GM18858 (cell line): ENCODE measurements around the gene SGMS1.

Source experiments
- ATAC-seq: cut with Tn5 transposase; IDR thresholded peaks from one replicate; pipeline ENCODE4 v1.9.1; 2021; ENCODE audit not compliant: unreplicated experiment

Gene SGMS1

DNA sequence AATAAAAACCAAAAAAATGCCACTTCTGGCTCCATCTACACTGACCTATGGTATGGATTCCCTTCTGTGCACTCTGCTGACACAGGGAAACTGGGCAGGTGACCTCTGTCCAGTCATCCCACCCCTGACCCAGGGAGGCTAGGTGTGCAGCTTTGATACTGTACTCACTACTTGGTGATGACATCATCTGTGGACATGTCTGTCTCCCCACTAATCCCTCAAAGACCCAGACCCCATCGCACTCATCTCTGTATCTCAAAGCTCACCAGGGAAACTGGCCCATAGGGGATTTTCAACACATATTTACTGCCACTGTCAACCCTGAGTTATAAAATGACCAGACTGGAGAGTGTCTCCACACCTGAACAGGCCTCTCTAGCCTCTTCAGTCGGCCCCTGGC lies 10.6 kb downstream of the SGMS1 start:
- peak; percentile 46 for ATAC-seq

DNA sequence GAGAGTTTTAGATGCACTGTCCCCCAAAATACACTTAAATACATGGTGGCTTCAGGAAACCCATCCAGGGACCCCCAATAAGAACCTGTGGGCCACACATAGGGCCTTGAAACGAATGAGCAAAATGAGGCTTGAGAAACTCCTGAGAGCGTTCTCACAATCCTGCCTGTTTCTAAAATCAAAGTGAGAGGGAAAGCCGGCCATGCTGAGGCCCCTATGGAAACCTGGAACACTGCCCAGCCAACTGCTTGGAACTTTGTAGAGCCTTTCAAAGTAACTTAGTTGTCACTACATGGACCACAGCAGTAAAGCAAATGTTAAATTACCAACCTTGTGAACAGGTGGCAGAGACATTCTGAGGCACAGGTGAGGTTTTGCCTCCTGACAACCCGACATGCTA lies 13.4 kb downstream of the SGMS1 start:
- no peak for ATAC-seq

DNA sequence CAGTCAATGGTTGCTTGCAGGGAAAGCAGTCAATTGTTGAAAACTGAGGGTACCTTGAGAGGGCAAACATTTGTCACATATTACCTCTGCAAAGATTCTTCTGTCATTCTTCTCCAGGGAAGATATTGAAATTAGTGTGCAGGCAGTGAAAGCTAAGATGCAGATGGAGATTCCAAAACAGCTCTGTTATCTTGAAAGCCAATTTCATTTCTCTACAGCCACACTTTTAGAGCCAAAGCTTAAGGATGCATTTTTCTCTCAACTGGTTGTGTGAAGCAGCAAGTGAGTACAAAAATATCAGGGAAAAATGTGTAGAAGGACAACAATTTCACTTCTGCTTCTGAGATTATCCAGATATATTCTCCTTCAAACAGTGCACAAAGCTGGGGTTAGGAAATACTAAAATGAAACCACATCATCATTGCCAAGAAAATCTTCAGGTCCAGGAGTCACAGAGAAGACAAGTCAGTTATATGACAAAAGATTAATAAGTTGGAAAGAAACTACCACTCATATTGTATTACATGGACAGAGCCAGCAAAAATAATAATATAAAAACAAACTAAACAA lies 16.3 kb downstream of the SGMS1 start:
- ATAC-seq, result no peak

DNA sequence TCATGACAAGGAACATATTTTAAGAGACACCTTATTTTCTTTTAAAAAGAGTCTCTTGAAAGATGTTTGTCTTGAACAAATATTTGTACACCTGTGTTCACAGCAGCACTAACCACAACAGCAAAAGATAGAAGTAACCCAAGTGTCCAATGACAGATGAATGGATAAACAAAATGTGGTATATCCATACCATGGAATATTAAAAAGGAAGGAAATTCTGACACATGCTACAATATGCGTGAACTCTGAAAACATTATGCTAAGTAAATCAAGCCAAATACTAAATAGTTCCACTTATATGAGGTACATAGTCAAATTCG lies 17.8 kb downstream of the SGMS1 start:
- no peak for ATAC-seq

DNA sequence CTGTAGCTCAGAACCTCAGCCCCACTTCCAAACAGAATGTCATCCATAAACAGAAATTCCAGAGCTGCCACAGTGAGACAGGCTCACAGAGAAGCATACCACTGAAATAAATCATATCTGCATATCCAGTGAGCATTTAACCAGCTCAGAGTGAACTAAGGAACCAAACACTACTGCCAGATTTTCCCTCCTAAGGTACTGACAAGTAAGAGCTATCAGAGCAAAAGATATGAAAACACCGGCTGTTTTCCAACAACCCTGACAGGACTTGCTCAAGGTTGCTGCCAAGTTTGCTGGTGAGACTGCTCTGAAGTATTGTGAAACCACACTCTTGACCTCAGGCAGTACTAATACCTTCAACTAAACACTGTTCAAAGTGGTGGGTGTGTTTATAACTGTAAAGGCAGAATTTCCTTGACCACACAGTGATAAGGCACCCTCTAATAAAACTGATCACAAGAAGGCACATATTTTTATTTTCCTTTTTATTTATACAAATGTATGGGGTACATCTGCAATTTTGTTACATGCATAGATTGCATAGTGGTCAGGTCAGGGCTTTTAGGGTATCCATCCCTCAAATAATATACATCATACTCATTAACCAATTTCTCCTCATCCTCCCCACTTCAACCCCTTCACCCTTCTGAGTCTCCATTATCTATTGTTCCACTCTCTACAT lies 18.3 kb downstream of the SGMS1 start:
- ATAC-seq, result peak; percentile 79

DNA sequence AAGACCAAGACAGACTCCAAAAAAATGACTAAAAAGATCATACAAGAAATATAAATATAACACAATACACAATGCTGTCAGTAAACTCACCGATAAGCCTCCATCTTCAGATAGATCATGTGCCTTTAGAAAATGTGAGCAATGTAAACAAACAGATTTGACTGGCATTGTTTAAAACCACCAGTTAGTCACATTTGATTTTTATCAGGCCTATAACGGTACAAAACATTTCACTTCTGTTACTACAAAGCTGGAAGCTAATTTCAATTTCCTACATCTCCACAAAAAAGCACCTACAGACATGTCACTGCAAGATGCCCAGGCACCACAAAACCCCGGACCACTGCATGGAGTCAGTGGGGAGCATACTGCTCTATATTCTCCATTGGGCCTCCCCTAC lies 18.9 kb downstream of the SGMS1 start:
- ATAC-seq, result no peak

DNA sequence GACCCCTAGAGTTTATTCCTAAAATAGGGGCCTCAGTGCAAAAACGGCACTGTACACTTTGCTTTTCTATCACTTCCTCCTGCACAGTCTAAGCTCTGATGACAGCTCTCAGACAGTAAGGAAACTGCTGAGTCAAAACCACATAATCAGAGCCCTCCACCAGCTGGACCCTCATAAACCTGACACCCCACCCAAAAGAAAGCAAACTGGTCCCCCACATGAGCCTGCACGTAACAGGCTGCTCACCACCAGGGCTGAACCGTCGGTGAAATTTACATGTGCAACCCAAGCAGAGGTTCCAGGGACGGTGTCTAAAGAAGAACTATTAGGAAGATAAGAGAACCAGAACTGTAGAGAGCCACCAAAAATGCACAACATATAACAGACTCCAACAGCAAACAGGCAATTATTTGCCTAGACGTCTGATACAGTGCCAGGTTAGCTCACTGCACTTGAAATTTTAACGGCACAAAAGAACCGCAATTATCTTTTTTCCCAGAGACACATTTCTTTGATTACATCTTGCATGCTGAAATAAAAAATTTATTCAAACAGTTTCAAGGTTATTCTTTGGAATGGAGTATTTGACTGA lies 19.6 kb downstream of the SGMS1 start:
- peak; percentile 55 for ATAC-seq

DNA sequence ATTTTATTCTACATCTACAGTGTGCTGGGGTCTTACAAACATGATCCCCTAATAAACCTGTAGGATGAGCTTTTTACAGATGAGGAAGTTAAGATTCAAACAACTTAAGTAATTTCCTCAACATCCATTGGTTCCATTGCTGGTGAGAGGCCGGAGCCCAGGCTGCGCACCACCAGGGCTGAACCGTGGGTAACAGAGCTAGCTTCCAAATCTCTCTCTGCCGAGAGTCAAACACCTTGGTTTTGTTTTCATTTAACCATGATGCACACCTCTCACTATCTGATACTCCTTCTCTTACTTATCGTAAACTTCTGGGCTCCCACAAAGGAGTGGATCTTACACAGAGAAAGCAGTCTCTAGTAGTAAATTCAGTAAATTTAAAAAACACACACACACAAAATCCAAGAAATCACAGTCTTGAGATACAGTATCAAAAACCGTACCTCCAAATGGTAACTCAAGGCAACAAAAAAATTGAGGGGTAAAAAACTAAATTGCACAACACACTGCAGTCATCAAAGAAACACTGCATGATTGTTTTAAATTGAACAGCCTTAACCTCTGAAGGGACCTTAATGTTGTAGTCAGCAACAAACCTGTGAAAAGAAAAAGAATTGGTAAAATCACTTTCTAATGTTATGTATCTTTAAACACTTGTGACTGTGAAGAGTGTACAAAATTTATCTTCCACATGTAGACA lies 20.5 kb downstream of the SGMS1 start:
- no peak for ATAC-seq

DNA sequence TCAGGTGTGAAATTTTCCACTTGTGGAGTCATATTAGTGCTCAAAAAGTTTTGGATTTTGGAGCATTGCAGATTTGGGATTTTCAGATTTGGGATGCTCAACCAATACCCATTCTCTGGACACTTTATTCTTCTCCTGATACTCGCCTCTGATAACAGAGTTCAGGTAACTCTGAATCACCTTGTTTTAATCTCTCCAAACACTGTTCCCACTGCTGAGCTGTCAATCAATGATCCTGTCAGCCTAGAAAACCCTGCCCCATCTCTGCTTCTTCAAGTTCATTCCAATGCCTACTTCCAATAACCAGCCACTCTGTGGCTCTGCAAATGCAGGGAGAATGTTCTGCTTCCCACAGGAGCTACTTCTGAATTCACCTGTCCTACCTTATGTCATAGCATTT lies 21.8 kb downstream of the SGMS1 start:
- no peak for ATAC-seq

DNA sequence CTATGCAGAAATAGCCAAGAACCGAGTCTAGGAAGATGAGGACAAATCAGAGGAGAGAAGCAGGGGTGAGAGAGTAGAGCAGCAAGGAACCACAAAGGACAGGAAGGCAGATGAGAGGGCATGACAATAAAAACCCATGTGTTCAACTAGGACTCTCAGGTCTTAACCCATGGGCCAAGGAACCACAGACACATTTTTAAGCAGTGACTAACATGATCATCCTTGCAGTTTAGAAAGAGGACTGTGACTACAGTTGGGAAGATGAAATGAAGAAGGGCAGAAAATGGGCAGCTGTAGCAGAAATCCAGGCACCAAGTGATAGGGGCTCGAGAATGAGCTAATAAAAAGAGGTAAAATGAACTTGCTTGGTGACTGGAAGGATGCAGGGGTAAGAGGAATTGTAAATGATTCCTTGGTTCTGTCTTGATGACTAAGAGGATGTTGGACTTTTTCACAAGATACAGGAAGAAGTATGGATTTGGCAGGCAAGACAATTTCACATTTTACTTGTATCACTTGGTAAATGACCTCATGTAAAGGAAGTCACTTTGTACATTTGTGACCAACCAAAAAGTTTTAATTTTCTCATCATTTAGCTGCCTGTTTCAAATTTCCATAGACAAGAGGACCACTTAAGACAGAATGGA lies 22.8 kb downstream of the SGMS1 start:
- ATAC-seq, result no peak

DNA sequence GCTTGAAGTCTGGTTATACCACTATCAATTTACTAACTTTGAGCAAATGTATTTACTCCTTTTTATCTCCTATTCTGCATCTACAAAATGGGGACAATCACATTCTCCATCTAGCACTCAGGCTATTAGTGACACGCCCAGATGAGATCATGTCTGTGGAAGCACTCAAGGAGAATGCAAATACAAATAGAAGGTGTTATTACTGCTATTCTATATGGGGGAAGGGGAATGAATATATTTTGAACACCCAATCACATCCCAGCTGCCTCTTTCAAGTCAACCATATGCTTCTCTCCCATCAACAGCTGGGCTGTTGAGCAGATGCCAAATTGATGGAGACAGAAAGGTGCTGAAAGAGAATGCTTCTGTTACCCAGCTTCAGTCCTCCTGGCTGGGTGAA lies 23.5 kb downstream of the SGMS1 start:
- ATAC-seq, result no peak

DNA sequence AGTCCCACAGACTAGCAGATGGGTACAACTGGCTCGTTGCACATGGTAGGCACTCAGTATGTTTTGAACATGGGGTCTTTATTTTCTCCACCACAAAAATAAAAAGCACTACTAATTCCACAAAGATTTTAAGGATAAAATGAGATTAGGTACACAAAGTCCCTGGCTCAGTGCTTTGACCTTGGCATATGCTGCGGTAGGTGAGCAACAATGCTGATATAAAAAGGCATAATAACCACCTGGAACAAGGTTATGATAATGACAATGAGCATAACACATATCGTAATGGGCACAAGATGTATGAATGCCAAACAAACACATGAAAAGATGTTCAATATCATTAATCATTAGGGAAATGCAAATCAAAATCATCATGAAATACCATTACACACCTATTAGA lies 26.9 kb downstream of the SGMS1 start:
- no peak for ATAC-seq

DNA sequence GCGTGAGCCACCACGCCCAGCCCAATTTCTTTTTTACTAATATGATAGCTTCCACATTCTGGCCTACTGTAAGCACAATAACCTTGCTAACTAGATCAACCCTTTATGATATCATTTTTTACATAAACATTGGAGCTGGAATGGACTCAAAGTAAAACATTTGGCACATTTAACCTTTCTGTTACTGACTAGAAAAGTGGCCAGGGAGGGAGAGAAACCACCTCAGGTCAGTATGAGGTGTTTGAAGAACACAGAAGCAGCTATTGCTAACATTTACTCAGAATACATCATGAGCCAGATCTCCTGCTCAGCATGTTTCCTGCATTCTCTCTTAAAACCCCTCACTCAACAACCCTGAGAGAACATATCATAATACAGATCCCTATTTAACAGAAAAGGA lies 27.3 kb downstream of the SGMS1 start:
- ATAC-seq, result no peak

DNA sequence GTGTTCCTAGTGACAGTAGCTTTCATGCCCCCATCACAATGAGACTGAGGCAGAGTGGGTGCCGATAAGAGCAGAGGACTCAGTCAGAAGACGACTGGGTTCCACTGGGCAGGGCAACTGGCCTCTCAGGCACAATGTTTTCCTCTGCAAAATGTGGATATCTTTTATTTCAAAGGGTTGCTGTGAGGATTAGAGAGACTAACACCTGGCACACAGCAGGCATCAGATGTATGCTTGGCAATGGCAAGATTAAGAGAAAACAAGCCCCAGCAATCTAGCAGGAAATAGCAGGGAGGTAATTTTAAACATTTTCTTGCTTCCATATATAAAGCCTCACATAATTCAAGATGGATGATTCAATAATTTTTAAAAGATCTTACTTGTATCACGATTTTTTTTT lies 28.0 kb downstream of the SGMS1 start:
- no peak for ATAC-seq

DNA sequence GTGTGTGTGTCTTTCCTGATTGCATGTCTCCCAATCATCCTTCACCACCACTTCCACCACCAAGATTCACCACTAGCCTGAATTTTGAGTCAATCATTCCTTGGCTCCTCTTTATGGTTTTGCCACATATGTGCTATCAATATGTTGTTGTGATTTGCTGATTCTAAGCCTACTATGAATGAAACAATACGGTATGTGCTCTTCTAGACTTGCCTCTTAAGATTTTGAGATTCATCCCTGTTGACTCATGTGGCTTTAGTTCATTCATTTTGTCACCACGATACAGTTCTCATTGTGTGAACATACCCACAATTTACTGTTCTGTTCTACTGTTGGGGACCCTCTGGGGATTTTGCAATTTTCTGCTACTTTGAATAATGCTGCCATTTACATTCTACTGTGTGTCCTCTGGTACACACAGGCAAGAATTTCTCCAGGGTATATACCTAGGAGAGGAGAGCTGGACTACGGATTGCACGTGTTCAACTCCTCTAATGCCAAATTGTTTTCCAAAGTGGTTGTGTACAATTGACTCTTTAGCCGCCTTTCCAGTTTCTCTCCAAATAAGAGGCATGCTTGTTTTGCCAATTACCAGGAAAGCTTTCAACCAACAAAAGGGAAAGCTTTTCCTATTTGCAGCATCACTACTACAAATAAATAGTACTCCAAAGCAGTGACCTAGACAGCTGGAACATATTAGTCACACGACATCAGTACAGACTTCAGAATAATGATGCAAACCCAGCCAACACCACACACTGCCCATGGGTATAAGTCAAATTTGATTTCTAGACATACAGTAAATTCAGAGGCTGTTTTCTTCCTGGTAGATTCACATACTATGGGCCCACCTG lies 30.0 kb downstream of the SGMS1 start:
- no peak for ATAC-seq

DNA sequence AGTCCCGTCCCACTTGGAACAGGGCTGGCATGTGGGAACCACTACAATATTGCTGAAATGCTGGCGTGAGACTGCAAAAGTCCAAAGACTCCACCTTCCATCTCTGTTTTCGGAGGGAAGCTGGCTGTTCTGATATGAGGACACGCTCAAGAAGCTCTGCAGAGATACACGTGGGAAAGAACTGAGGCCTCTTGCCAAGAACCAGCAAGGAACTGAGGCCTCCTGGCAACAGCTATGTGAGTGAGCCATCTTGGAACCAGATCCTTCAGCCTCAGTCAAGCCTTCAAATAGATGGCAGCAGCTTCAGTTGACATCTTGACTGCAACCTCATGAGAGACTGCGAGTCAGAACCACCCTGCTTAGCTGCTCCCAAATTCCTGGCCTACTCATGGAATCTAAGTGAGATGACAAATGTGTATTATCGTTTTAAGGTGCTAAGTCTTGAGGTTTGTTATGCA lies 30.8 kb downstream of the SGMS1 start:
- no peak for ATAC-seq

DNA sequence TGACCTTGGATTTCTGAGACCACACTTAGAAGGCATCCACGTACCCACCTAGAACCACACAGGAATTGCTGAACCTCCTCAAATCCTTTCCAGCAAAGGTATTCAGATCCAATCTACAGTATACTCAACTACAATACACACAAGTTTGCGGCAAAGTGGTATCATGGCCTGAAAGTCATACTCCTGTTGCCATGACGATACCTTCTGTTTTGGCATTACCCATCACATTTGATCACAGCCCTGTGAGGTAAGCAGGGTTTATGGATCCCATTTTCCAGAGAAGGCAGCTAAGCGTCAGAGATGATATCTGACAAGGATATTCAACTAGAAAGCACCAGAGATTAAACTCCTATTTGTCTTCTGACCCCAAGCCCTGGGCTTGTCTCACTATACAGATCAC lies 32.8 kb downstream of the SGMS1 start:
- ATAC-seq, result no peak

DNA sequence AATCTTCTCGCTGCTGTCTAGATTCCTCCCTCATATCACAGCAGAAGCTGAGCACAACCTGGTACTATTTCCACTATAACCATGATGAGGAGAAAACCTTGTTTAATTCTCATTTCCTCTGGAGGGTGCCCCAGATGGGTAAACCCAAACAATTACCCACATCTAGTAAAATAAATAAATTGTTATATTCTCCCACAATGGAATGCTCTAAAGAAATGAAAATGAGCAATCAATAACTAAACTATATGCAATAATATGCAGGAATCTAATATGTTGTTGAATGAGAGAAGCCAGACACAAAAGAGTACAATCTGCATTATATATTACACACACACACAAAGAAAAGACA lies 37.0 kb downstream of the SGMS1 start:
- no peak for ATAC-seq

DNA sequence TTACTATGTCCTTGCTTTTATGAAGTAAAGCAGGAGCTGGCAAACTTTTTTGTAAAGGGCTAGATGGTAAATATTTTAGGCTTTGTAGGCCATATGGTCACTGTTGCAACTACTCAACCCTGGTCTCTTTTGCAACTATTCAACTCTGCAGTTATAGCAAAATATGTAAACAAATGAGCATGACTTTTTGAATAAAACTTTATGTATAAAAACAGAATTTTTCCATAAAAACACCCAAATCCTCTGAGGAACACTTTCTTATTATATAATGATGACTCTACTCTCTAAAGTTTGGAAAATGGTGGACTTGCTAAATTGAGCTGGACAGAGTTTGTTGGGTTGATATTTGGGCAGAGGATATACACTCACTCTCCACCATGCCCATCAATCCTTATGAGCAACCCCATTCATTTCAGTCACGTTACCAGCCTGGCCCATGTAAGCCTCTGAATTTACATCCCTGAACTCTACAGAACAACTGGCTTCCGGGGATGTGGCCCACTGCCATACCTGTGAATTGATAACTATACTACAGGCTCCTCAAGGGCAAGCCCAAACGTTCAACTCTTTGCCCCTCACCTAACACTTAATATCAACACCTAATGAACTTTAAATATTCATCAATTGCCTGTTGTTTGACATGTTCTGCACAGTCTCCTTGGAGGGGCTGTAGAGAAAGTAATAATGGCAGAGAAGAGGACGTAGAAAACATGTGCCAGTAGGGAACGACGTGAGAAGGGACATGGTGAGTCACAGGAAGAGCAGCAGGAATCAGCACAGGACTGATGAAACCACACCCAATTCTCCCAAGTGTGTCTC lies 37.6 kb downstream of the SGMS1 start:
- ATAC-seq, result no peak
